ENCODE data around the gene TIMM29. TPM values are rescaled to one million over a fixed set of nuclear protein-coding genes. Genes with fewer than 3 reads are reported as not detected.
A peak's percentile ranks its signal among the peaks of the same experiment; 100 is the strongest.

Gene TIMM29
- total and polyA plus RNA-seq, 9 of the 15 experiments (the other 6 are each of a cell fraction or from before 2014, with no cell fraction given), result 2.4 to 29.4 (median 16.3) TPM

- TF ChIP-seq ZNF699 (CRISPR knock-in tag; IDR thresholded peaks at IDR 0.05; ENCODE audit: insufficient replicate concordance), result no peak
- TF ChIP-seq ZNF212 (CRISPR knock-in tag; IDR thresholded peaks at IDR 0.05), result no peak
- TF ChIP-seq ZNF766 (CRISPR knock-in tag; conservative IDR thresholded peaks at IDR 0.05), result 0 out of 2 replicates have a peak, but pooled peaks have one; percentile 7
- no peak for TF ChIP-seq PRPF4 (IDR thresholded peaks at IDR 0.05; ENCODE audit: insufficient read depth, low read depth, low read length, poor library complexity, severe bottlenecking)
- no peak for TF ChIP-seq RBM39 (optimal IDR thresholded peaks at IDR 0.05; ENCODE audit: low read depth, low read length)
- TF ChIP-seq SAFB (IDR thresholded peaks at IDR 0.05; ENCODE audit: borderline replicate concordance, low read depth, low read length), result no peak
- no peak for TF ChIP-seq ZSCAN32 (CRISPR knock-in tag; IDR thresholded peaks at IDR 0.05)
- no peak for TF ChIP-seq ZFP1 (CRISPR knock-in tag; IDR thresholded peaks at IDR 0.05)
- no peak for TF ChIP-seq TCF7 (IDR thresholded peaks at IDR 0.05; ENCODE audit: borderline replicate concordance)
- TF ChIP-seq ZNF347 (CRISPR knock-in tag; IDR thresholded peaks at IDR 0.05; ENCODE audit: low read depth), result no peak
- no peak for TF ChIP-seq ZBTB17 (CRISPR knock-in tag; IDR thresholded peaks at IDR 0.05)
- peak in 1 of 2 experiments; percentile 27; a peak in 1 of 4 replicates for TF ChIP-seq HDAC1 (IDR thresholded peaks at IDR 0.05)
- TF ChIP-seq FOS (IDR thresholded peaks at IDR 0.05; ENCODE audit: extremely low read depth, insufficient read length), result no peak
- TF ChIP-seq KLF13 (tag; IDR thresholded peaks at IDR 0.05; ENCODE audit: borderline replicate concordance, low read depth), result no peak
- TF ChIP-seq KDM5B (IDR thresholded peaks at IDR 0.05; ENCODE audit: insufficient replicate concordance, low read depth, low read length), result peak; percentile 14
- TF ChIP-seq OTX1 (CRISPR knock-in tag; IDR thresholded peaks at IDR 0.05), result no peak
- no peak for TF ChIP-seq MEF2A (IDR thresholded peaks at IDR 0.05; ENCODE audit: control insufficient read depth, low read depth, low read length)
- no peak for TF ChIP-seq RNF2 (IDR thresholded peaks at IDR 0.05)
- TF ChIP-seq ESRRA (IDR thresholded peaks at IDR 0.05; ENCODE audit: borderline replicate concordance, low read depth), result no peak
- 0 out of 6 replicates have a peak, but pooled peaks of 1 of the 3 experiments have one; percentile 88 for TF ChIP-seq ZBTB11 (CRISPR knock-in tag; IDR thresholded peaks at IDR 0.05)
- peak in 1 of 2 experiments; percentile 68; a peak in 2 of 4 replicates for TF ChIP-seq MNT (conservative IDR thresholded peaks at IDR 0.05)
Measured at GRCh38 chr19:10927730-10928562, 665 bp upstream of the TIMM29 start (continued).

Data from K562 (cell line).